Astrocyte (in vitro differentiated cells and primary cell): ENCODE data around the gene POLA1.

ENCODE experiments used
- CTCF ChIP-seq: IDR thresholded peaks from 2 replicates; pipeline ENCODE4 v1.5.1; 2011; ENCODE audit warnings: low read depth, mild to moderate bottlenecking, inconsistent platforms, low read length, moderate library complexity; ENCODE audit not compliant: insufficient read depth
- EZH2 ChIP-seq: IDR thresholded peaks from 2 replicates; pipeline ENCODE4 v1.6.1; 2012; ENCODE audit warnings: mild to moderate bottlenecking, low read length, inconsistent platforms; ENCODE audit not compliant: insufficient read depth

- TF ChIP-seq CTCF (no peak), EZH2 (no peak)
Observed at GRCh38 chrX:24961809-24962208, 268.1 kb downstream of the POLA1 start.
